Mesodermal cell (in vitro differentiated cells): ENCODE measurements around the gene MAD1L1.

ENCODE experiments used
- H3K27ac ChIP-seq: 2 replicates; pipeline ENCODE4 v1.7.0; 2013; ENCODE audit warnings: mild to moderate bottlenecking, low read depth, low read length, moderate library complexity; ENCODE audit not compliant: severe bottlenecking
- H3K36me3 ChIP-seq: 2 replicates; pipeline ENCODE4 v1.7.1; 2013; ENCODE audit warnings: mild to moderate bottlenecking, low read length, moderate library complexity; ENCODE audit not compliant: control insufficient read depth, insufficient read depth
- H3K4me1 ChIP-seq: one replicate; pipeline ENCODE4 v1.7.1; 2013; ENCODE audit warnings: mild to moderate bottlenecking, low read length; ENCODE audit not compliant: insufficient read depth, control insufficient read depth, poor library complexity, severe bottlenecking
- H3K4me3 ChIP-seq: 2 replicates; pipeline ENCODE4 v1.7.0; 2013; ENCODE audit warnings: low read length, control low read depth, mild to moderate bottlenecking; ENCODE audit not compliant: insufficient read depth, poor library complexity, severe bottlenecking; ENCODE audit errors: extremely low read depth
- H3K9me3 ChIP-seq: 2 replicates; pipeline ENCODE4 v1.7.1; 2013; ENCODE audit warnings: mild to moderate bottlenecking, low read length, moderate library complexity; ENCODE audit not compliant: control insufficient read depth
- WGBS, 2 experiments: methylation state at CpG; one replicate each; pipeline ENCODE4 v1.1.5; 2013; ENCODE audit warnings: missing lambda C conversion rate in 2 of 2; ENCODE audit not compliant: insufficient coverage in 2 of 2; 5-methylcytosine and 5-hydroxymethylcytosine counted together

Gene MAD1L1

GRCh38 chr7:1781369-1781768 lies 451.4 kb downstream of the MAD1L1 start:
- WGBS, 2 experiments, result 94 to 100% methylated on average over 6 to 9 of the region's 12 CpGs
- no peaks in the 10 kb centered on the region for H3K36me3 ChIP-seq

GRCh38 chr7:1779445-1779844 lies 453.3 kb downstream of the MAD1L1 start:
- no peaks in the 10 kb centered on the region for H3K4me1 ChIP-seq

More at GRCh38 chr7:1781369-1781768, 451.4 kb downstream of the MAD1L1 start:
- Histone ChIP-seq H3K4me1 (no peaks in the 10 kb centered on the region), H3K27ac (no peak overlapping the region), H3K9me3 (peaks cover 14% of the 10 kb centered on the region), H3K4me3 (no peak overlapping the region)

GRCh38 chr7:1777122-1777521 lies 455.6 kb downstream of the MAD1L1 start:
- Histone ChIP-seq H3K4me1 (no peaks in the 10 kb centered on the region), H3K36me3 (no peaks in the 10 kb centered on the region), H3K9me3 (peaks cover 17% of the 10 kb centered on the region), H3K4me3 (no peak overlapping the region), H3K27ac (no peak overlapping the region)
- 75 to 88% methylated on average over 5 of the region's 6 CpGs for WGBS, 2 experiments

More at GRCh38 chr7:1779445-1779844, 453.3 kb downstream of the MAD1L1 start:
- Histone ChIP-seq H3K9me3 (peaks cover 17% of the 10 kb centered on the region), H3K36me3 (no peaks in the 10 kb centered on the region), H3K4me3 (no peak overlapping the region), H3K27ac (no peak overlapping the region)
- WGBS, 2 experiments, result 85 to 95% methylated on average over 7 to 13 of the region's 14 CpGs

- no peak overlapping the region for H3K27ac ChIP-seq
- 93 to 100% methylated on average over 1 to 2 of the region's 4 CpGs for WGBS, 2 experiments
- H3K4me1 ChIP-seq, result no peaks in the 10 kb centered on the region
- H3K36me3 ChIP-seq, result no peaks in the 10 kb centered on the region
- no peak overlapping the region for H3K4me3 ChIP-seq
- peaks cover 17% of the 10 kb centered on the region for H3K9me3 ChIP-seq
Observed at GRCh38 chr7:1775389-1775788, 457.4 kb downstream of the MAD1L1 start.

GRCh38 chr7:1770331-1770730 lies 462.4 kb downstream of the MAD1L1 start:
- Histone ChIP-seq H3K36me3 (no peaks in the 10 kb centered on the region), H3K9me3 (peaks cover 4% of the 10 kb centered on the region), H3K4me1 (no peaks in the 10 kb centered on the region), H3K4me3 (no peak overlapping the region), H3K27ac (no peak overlapping the region)
- WGBS, 2 experiments, result 98% methylated on average over 5 of the region's 6 CpGs; no CpG with 5 or more reads in 1 of the 2 experiments

- no peaks in the 10 kb centered on the region for H3K9me3 ChIP-seq
- H3K4me1 ChIP-seq, result no peaks in the 10 kb centered on the region
- no peak overlapping the region for H3K27ac ChIP-seq
- no peak overlapping the region for H3K4me3 ChIP-seq
- H3K36me3 ChIP-seq, result no peaks in the 10 kb centered on the region
- 91 to 92% methylated on average over 49 to 53 of the region's 54 CpGs for WGBS, 2 experiments
Observed at GRCh38 chr7:1769286-1770200, 463.2 kb downstream of the MAD1L1 start.

- H3K36me3 ChIP-seq, result no peaks in the 10 kb centered on the region
- H3K4me1 ChIP-seq, result no peaks in the 10 kb centered on the region
- H3K9me3 ChIP-seq, result no peaks in the 10 kb centered on the region
- no peak overlapping the region for H3K27ac ChIP-seq
- 93 to 96% methylated on average over 7 of the region's 7 CpGs for WGBS, 2 experiments
- no peak overlapping the region for H3K4me3 ChIP-seq
Observed at GRCh38 chr7:1768832-1769231, 463.9 kb downstream of the MAD1L1 start.

- WGBS, 2 experiments, result 56 to 70% methylated on average over 5 to 7 of the region's 10 CpGs
- no peaks in the 10 kb centered on the region for H3K36me3 ChIP-seq
- peaks cover 5% of the 10 kb centered on the region for H3K9me3 ChIP-seq
Observed at GRCh38 chr7:1767524-1767923, 465.2 kb downstream of the MAD1L1 start.

More at GRCh38 chr7:1767524-1767923, 465.2 kb downstream of the MAD1L1 start:
- H3K4me3 ChIP-seq, result no peak overlapping the region
- H3K4me1 ChIP-seq, result no peaks in the 10 kb centered on the region
- H3K27ac ChIP-seq, result no peak overlapping the region
